Measurements from ENCODE around the gene ARMH3.

ARMH3 gene

GRCh38 chr10:101867931-101868330 lies 188.0 kb downstream of the ARMH3 start:
- in situ Hi-C loops (cut with MboI; ENCODE audit: low sequenced_read_pairs) = no loop called here

GRCh38 chr10:101859530-101859929 lies 196.4 kb downstream of the ARMH3 start:
- in situ Hi-C loops (cut with MboI; ENCODE audit: low sequenced_read_pairs) = no loop called here

- in situ Hi-C loops (cut with MboI; ENCODE audit: low sequenced_read_pairs) = no loop called here
Measured at GRCh38 chr10:101858723-101859500, 197.1 kb downstream of the ARMH3 start.

- in situ Hi-C loops (cut with MboI; ENCODE audit: low sequenced_read_pairs) = no loop called here
Measured at GRCh38 chr10:101857802-101858476, 198.0 kb downstream of the ARMH3 start.

GRCh38 chr10:101856626-101857025 lies 199.3 kb downstream of the ARMH3 start:
- in situ Hi-C loops (cut with MboI; ENCODE audit: low sequenced_read_pairs) = no loop called here

GRCh38 chr10:101851411-101852116 lies 204.4 kb downstream of the ARMH3 start:
- in situ Hi-C loops (cut with MboI; ENCODE audit: low sequenced_read_pairs) = no loop called here

GRCh38 chr10:101850749-101851148 lies 205.2 kb downstream of the ARMH3 start:
- in situ Hi-C loops (cut with MboI; ENCODE audit: low sequenced_read_pairs) = no loop called here

- in situ Hi-C loops (cut with MboI; ENCODE audit: low sequenced_read_pairs) = loop anchor here (10.0 kb wide), 2 partner anchors 166 to 226 kb away; no protein-coding TSS in a partner anchor
Measured at GRCh38 chr10:101848894-101849351, 207.1 kb downstream of the ARMH3 start.

- in situ Hi-C loops (cut with MboI; ENCODE audit: low sequenced_read_pairs) = loop anchor here (10.0 kb wide), 2 partner anchors 166 to 226 kb away; no protein-coding TSS in a partner anchor
Measured at GRCh38 chr10:101848408-101848807, 207.6 kb downstream of the ARMH3 start.

- in situ Hi-C loops (cut with MboI; ENCODE audit: low sequenced_read_pairs) = loop anchor here (10.0 kb wide), 2 partner anchors 169 to 229 kb away; no protein-coding TSS in a partner anchor
Measured at GRCh38 chr10:101845893-101846292, 210.1 kb downstream of the ARMH3 start.

- in situ Hi-C loops (cut with MboI; ENCODE audit: low sequenced_read_pairs) = loop anchor here (10.0 kb wide), 2 partner anchors 171 to 231 kb away; no protein-coding TSS in a partner anchor
Measured at GRCh38 chr10:101843032-101844021, 212.6 kb downstream of the ARMH3 start, which contains the start of gene KCNIP2. TSS of gene KCNIP2 (minus strand) at chr10:101843800. CDS start at chr10:101843568, 232 bp downstream.

- in situ Hi-C loops (cut with MboI; ENCODE audit: low sequenced_read_pairs) = loop anchor here (10.0 kb wide), 2 partner anchors 173 to 233 kb away; no protein-coding TSS in a partner anchor
Measured at GRCh38 chr10:101841826-101842225, 214.1 kb downstream of the ARMH3 start.

GRCh38 chr10:101840741-101841453 lies 215.1 kb downstream of the ARMH3 start:
- in situ Hi-C loops (cut with MboI; ENCODE audit: low sequenced_read_pairs) = loop anchor here (10.0 kb wide), 2 partner anchors 174 to 234 kb away; no protein-coding TSS in a partner anchor

- in situ Hi-C loops (cut with MboI; ENCODE audit: low sequenced_read_pairs) = loop anchor here (10.0 kb wide), 2 partner anchors 175 to 235 kb away; no protein-coding TSS in a partner anchor
Measured at GRCh38 chr10:101840102-101840684, 215.8 kb downstream of the ARMH3 start.

- in situ Hi-C loops (cut with MboI; ENCODE audit: low sequenced_read_pairs) = loop anchor here (10.0 kb wide), 2 partner anchors 175 to 235 kb away; no protein-coding TSS in a partner anchor
Measured at GRCh38 chr10:101839416-101840063, 216.4 kb downstream of the ARMH3 start.

GRCh38 chr10:101839002-101839401 lies 217.0 kb downstream of the ARMH3 start:
- in situ Hi-C loops (cut with MboI; ENCODE audit: low sequenced_read_pairs) = no loop called here

GRCh38 chr10:101838416-101838970 lies 217.5 kb downstream of the ARMH3 start:
- in situ Hi-C loops (cut with MboI; ENCODE audit: low sequenced_read_pairs) = no loop called here

GRCh38 chr10:101837748-101838147 lies 218.2 kb downstream of the ARMH3 start:
- in situ Hi-C loops (cut with MboI; ENCODE audit: low sequenced_read_pairs) = no loop called here

All from HL-60/S4 treated with retinoic acid at 250 ng/mL for 4 days and 3 days (cell line).